HG03342 (cell line): ENCODE results near the gene TJP3.

ENCODE experiments used
- ATAC-seq: cut with Tn5 transposase; IDR thresholded peaks from one replicate; pipeline ENCODE4 v1.9.1; 2021; ENCODE audit warnings: mild to moderate bottlenecking, moderate library complexity; ENCODE audit not compliant: unreplicated experiment

TJP3 gene

GRCh38 chr19:3690551-3691371 is 17.4 kb upstream of the TJP3 start:
- ATAC-seq: no peak

GRCh38 chr19:3691372-3691716 is 16.8 kb upstream of the TJP3 start:
- ATAC-seq: no peak

GRCh38 chr19:3691726-3692125 is 16.5 kb upstream of the TJP3 start:
- no peak for ATAC-seq

GRCh38 chr19:3692141-3693024 is 15.8 kb upstream of the TJP3 start:
- ATAC-seq: no peak

GRCh38 chr19:3693025-3693925 is 14.9 kb upstream of the TJP3 start:
- no peak for ATAC-seq

GRCh38 chr19:3694361-3695123 is 13.6 kb upstream of the TJP3 start:
- no peak for ATAC-seq

- no peak for ATAC-seq
These were observed 13.0 kb upstream of the TJP3 start for GRCh38 chr19:3695124-3695733.

- no peak for ATAC-seq
These were observed 12.1 kb upstream of the TJP3 start for GRCh38 chr19:3695986-3696659.

GRCh38 chr19:3696660-3696995 is 11.6 kb upstream of the TJP3 start:
- ATAC-seq: no peak

GRCh38 chr19:3697094-3697493 is 11.1 kb upstream of the TJP3 start:
- no peak for ATAC-seq

- ATAC-seq: no peak
These were observed 10.4 kb upstream of the TJP3 start for GRCh38 chr19:3697671-3698385.

- ATAC-seq: no peak
These were observed 9.7 kb upstream of the TJP3 start for GRCh38 chr19:3698386-3698950.

GRCh38 chr19:3698974-3699740 is 9.0 kb upstream of the TJP3 start:
- no peak for ATAC-seq

GRCh38 chr19:3699741-3700241 is 8.4 kb upstream of the TJP3 start:
- peak; percentile 12 for ATAC-seq

- ATAC-seq: peak; percentile 79
These were observed 7.7 kb upstream of the TJP3 start, which contains the start of gene PIP5K1C for GRCh38 chr19:3700242-3701032. Gene PIP5K1C (minus strand): TSS chr19:3700468. CDS start chr19:3700390, 78 bp downstream.

- no peak for ATAC-seq
These were observed 7.0 kb upstream of the TJP3 start for GRCh38 chr19:3701200-3701599.

- ATAC-seq: no peak
These were observed 347 bp upstream of the TJP3 start for GRCh38 chr19:3707868-3708206.
